SK-N-SH (cell line): Measurements from ENCODE around the gene MEGF10. TPM values are rescaled to one million over a fixed set of nuclear protein-coding genes. Genes with fewer than 3 reads are reported as not detected.

Source experiments
- CTCF ChIA-PET: fragments of 300-600, 350-600 bp; formaldehyde crosslinking; extraction: SDS; loops from one replicate; lab custom pipeline; 2021; lab: Yijun Ruan, JAX
- POLR2A ChIA-PET: fragments of 350-600 bp; sonication (Branson Sonifier 250); formaldehyde crosslinking; extraction: SDS; loops from one replicate; lab custom pipeline; 2020; ENCODE audit warnings: antibody characterized with exemption, inconsistent platforms; lab: Yijun Ruan, JAX
- DNase-seq: peaks from one replicate; pipeline ENCODE4 v3.0.0; 2012
- H2AFZ ChIP-seq: fragments of 200-600 bp; sonication (generic); 2 replicates; pipeline ENCODE4 v1.8.1; 2016; ENCODE audit warnings: antibody characterized with exemption, mild to moderate bottlenecking, low read depth
- H3F3A ChIP-seq: fragments of 200-600 bp; sonication (generic); replicated peaks from 2 replicates; pipeline ENCODE3; 2016; ENCODE audit warnings: antibody characterized with exemption, mild to moderate bottlenecking; ENCODE audit not compliant: insufficient read depth
- H3K27ac ChIP-seq, 2 experiments: fragments of 200-500 bp in 1 of 2; fragments of 200-600 bp in 1 of 2; sonication (Bioruptor generic) in 1 of 2; sonication (generic), shearing (Covaris generic) in 1 of 2; 2 replicates each; pipeline versions ENCODE4 v1.5.1 to v1.6.1; 2014 to 2016; ENCODE audit warnings: low read depth in 2 of 2, inconsistent platforms in 1 of 2, low read length in 1 of 2, mild to moderate bottlenecking in 1 of 2, mixed read lengths in 1 of 2
- H3K27me3 ChIP-seq: fragments of 200-600 bp; sonication (generic), shearing (Covaris generic); 2 replicates; pipeline ENCODE4 v1.6.1; 2016; ENCODE audit warnings: mixed run types; ENCODE audit not compliant: insufficient read depth
- H3K36me3 ChIP-seq, 2 experiments: fragments of 200-500 bp in 1 of 2; fragments of 200-600 bp in 1 of 2; sonication (Bioruptor generic) in 1 of 2; sonication (generic) in 1 of 2; replicated peaks in 1 of 2; 2 replicates each; pipeline versions ENCODE3 to v1.5.1; 2014 to 2016; ENCODE audit warnings: low read length in 1 of 2, mild to moderate bottlenecking in 1 of 2; ENCODE audit not compliant: insufficient read depth in 2 of 2, control insufficient read depth in 1 of 2
- H3K4me1 ChIP-seq, 2 experiments: fragments of 200-500 bp in 1 of 2; fragments of 200-600 bp in 1 of 2; sonication (Bioruptor generic) in 1 of 2; sonication (generic), shearing (Covaris generic) in 1 of 2; 2 replicates each; pipeline versions ENCODE4 v1.5.1 to v1.6.1; 2014 to 2016; ENCODE audit warnings: low read depth in 1 of 2, low read length in 1 of 2, mixed run types in 1 of 2; ENCODE audit not compliant: insufficient read depth in 2 of 2, control insufficient read depth in 1 of 2
- H3K4me2 ChIP-seq: fragments of 200-600 bp; sonication (generic), shearing (Covaris generic); 2 replicates; pipeline ENCODE4 v1.6.1; 2017; ENCODE audit warnings: mixed run types
- H3K4me3 ChIP-seq, 2 experiments: fragments of 200-500 bp in 1 of 2; fragments of 200-600 bp in 1 of 2; sonication (Bioruptor generic) in 1 of 2; sonication (generic), shearing (Covaris generic) in 1 of 2; 2 replicates each; pipeline versions ENCODE4 v1.5.1 to v1.8.1; 2014 to 2016; ENCODE audit warnings: low read depth in 2 of 2, inconsistent platforms in 1 of 2, low read length in 1 of 2, mild to moderate bottlenecking in 1 of 2, mixed read lengths in 1 of 2, moderate library complexity in 1 of 2
- H3K79me2 ChIP-seq: fragments of 200-600 bp; sonication (generic); 2 replicates; pipeline ENCODE4 v1.8.1; 2017; ENCODE audit warnings: mild to moderate bottlenecking; ENCODE audit not compliant: insufficient read depth
- H3K9ac ChIP-seq: fragments of 200-600 bp; sonication (generic); 2 replicates; pipeline ENCODE4 v1.6.1; 2017; ENCODE audit warnings: mixed run types
- H3K9me2 ChIP-seq: fragments of 200-600 bp; sonication (generic); 2 replicates; pipeline ENCODE4 v1.6.1; 2017; ENCODE audit warnings: mixed run types
- H3K9me3 ChIP-seq: fragments of 200-600 bp; sonication (generic); 2 replicates; pipeline ENCODE4 v1.6.1; 2017; ENCODE audit warnings: mixed run types, mild to moderate bottlenecking, moderate library complexity
- H4K20me1 ChIP-seq: fragments of 200-600 bp; sonication (generic); 2 replicates; pipeline ENCODE4 v1.6.1; 2017; ENCODE audit warnings: mild to moderate bottlenecking, mixed run types; ENCODE audit not compliant: insufficient read depth
- CHD2 ChIP-seq: fragments of 150-350 bp; IDR thresholded peaks from 2 replicates; pipeline ENCODE4 v1.6.1; 2018; ENCODE audit warnings: low read length; ENCODE audit not compliant: partially characterized antibody
- EP300 ChIP-seq, 2 experiments: IDR thresholded peaks; 2 replicates each; pipeline versions ENCODE4 v1.4.0 to v1.6.1; 2012; ENCODE audit warnings: borderline replicate concordance in 1 of 2, low read depth in 1 of 2, low read length in 1 of 2
- FOXJ3 ChIP-seq: sonication (generic); formaldehyde crosslinking; IDR thresholded peaks from 2 replicates; pipeline ENCODE4 v1.5.1; 2020; ENCODE audit warnings: mild to moderate bottlenecking, missing genetic modification reagents
- GATA2 ChIP-seq: sonication (generic); formaldehyde crosslinking; IDR thresholded peaks from 2 replicates; pipeline ENCODE4 v1.5.0; 2020; ENCODE audit warnings: mild to moderate bottlenecking, missing genetic modification reagents
- POLR2AphosphoS5 ChIP-seq: IDR thresholded peaks from 2 replicates; pipeline ENCODE4 v1.6.1; 2012; ENCODE audit warnings: low read depth, low read length
- SIN3A ChIP-seq: IDR thresholded peaks from 2 replicates; pipeline ENCODE4 v1.6.1; 2012; ENCODE audit warnings: low read depth, mild to moderate bottlenecking, low read length, moderate library complexity, borderline replicate concordance
- SMC3 ChIP-seq: IDR thresholded peaks from 2 replicates; pipeline ENCODE4 v1.6.1; 2012; ENCODE audit warnings: low read depth, low read length, improper control_type of control experiment
- TAF1 ChIP-seq: IDR thresholded peaks from 2 replicates; pipeline ENCODE4 v1.6.1; 2012; ENCODE audit warnings: low read depth, mild to moderate bottlenecking, low read length, moderate library complexity, borderline replicate concordance
- YY1 ChIP-seq: IDR thresholded peaks from 2 replicates; pipeline ENCODE4 v1.4.0; 2012; ENCODE audit warnings: low read depth, mild to moderate bottlenecking
- WGBS: methylation state at CpG from one replicate; pipeline ENCODE4 v1.1.6; 2017; ENCODE audit warnings: low lambda C conversion rate; 5-methylcytosine and 5-hydroxymethylcytosine counted together
- polyA plus RNA-seq, 3 experiments: library from polyadenylated mRNA; depleted of rRNA; stranded (reverse); fragments of >200 nt; gene quantifications; 2 replicates each; pipeline ENCODE4 v1.2.3, GENCODE V29; 2012
- TF ChIP-seq, protein P1 (sequence below): IDR thresholded peaks from 2 replicates; pipeline ENCODE4 v1.4.0; 2012; ENCODE audit warnings: low read depth, borderline replicate concordance
- TF ChIP-seq, protein P2 (sequence below): fragments of 150-350 bp; IDR thresholded peaks from 2 replicates; pipeline ENCODE4 v1.6.1; 2016; ENCODE audit warnings: mild to moderate bottlenecking, low read depth, low read length
- TF ChIP-seq, protein P3 (sequence below): IDR thresholded peaks from 2 replicates; pipeline ENCODE4 v1.4.0; 2012; ENCODE audit warnings: low read depth, borderline replicate concordance
- TF ChIP-seq, protein P4 (sequence below): IDR thresholded peaks from 2 replicates; pipeline ENCODE4; 2012

MEGF10 gene
- polyA plus RNA-seq, 1 of the 3 experiments (the other 2 are of a cell fraction), result 1.1 TPM

DNA sequence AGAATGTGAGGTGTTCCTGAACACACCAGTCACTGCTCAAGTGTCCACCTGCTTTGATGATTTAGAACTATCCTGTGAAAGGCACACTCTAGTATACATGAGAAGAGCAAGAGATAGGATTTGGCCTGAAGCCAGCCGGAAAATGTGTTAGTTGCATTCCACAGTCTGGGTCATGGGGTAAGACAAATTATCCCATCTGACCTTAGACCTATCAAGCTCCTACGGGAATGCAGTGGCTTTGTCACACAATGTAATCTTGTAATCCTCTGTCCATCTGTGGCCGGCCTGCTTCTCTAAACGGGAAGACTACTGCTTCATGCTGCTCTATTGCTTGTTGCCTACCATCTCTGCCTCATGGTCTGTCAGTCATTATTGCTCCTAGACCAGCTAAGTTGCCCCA lies 134.4 kb downstream of the MEGF10 start:
- H4K20me1 ChIP-seq, result no peaks in the 10 kb centered on the region
- no peak overlapping the region for H2AFZ ChIP-seq
- H3K27ac ChIP-seq, result no peak overlapping the region
- no peaks in the 10 kb centered on the region for H3K79me2 ChIP-seq
- no peaks in the 10 kb centered on the region for H3K9me3 ChIP-seq
- no peak overlapping the region for H3K4me2 ChIP-seq
- POLR2A ChIA-PET, result no interaction called here
- H3K4me3 ChIP-seq, result no peak overlapping the region
- no peaks in the 10 kb centered on the region for H3F3A ChIP-seq
- peaks cover 0 to 16% of the 10 kb centered on the region in 2 experiments; a peak in 2 of 4 replicates for H3K4me1 ChIP-seq
- DNase-seq, result no peak
- no peak overlapping the region for H3K9ac ChIP-seq
- CTCF ChIA-PET, result interaction anchor here (1.5 kb wide), 1 partner anchor 16 kb away, joined by 4 read pairs; no protein-coding TSS in a partner anchor
- H3K36me3 ChIP-seq, result no peaks in the 10 kb centered on the region
- TF ChIP-seq TAF1, result no peak
- TF ChIP-seq SIN3A, result no peak
- no peak for TF ChIP-seq CHD2
- no peak for TF ChIP-seq POLR2AphosphoS5
- TF ChIP-seq YY1, result no peak
- TF ChIP-seq, protein P1, sequence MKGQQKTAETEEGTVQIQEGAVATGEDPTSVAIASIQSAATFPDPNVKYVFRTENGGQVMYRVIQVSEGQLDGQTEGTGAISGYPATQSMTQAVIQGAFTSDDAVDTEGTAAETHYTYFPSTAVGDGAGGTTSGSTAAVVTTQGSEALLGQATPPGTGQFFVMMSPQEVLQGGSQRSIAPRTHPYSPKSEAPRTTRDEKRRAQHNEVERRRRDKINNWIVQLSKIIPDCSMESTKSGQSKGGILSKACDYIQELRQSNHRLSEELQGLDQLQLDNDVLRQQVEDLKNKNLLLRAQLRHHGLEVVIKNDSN, result no peak
- TF ChIP-seq, protein P2, sequence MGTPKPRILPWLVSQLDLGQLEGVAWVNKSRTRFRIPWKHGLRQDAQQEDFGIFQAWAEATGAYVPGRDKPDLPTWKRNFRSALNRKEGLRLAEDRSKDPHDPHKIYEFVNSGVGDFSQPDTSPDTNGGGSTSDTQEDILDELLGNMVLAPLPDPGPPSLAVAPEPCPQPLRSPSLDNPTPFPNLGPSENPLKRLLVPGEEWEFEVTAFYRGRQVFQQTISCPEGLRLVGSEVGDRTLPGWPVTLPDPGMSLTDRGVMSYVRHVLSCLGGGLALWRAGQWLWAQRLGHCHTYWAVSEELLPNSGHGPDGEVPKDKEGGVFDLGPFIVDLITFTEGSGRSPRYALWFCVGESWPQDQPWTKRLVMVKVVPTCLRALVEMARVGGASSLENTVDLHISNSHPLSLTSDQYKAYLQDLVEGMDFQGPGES, result no peak
- no peak for TF ChIP-seq EP300 (IDR thresholded peaks at IDR 0.05; ENCODE audit: borderline replicate concordance in 1 of 2, low read depth in 1 of 2, low read length in 1 of 2)
- TF ChIP-seq, protein P3, sequence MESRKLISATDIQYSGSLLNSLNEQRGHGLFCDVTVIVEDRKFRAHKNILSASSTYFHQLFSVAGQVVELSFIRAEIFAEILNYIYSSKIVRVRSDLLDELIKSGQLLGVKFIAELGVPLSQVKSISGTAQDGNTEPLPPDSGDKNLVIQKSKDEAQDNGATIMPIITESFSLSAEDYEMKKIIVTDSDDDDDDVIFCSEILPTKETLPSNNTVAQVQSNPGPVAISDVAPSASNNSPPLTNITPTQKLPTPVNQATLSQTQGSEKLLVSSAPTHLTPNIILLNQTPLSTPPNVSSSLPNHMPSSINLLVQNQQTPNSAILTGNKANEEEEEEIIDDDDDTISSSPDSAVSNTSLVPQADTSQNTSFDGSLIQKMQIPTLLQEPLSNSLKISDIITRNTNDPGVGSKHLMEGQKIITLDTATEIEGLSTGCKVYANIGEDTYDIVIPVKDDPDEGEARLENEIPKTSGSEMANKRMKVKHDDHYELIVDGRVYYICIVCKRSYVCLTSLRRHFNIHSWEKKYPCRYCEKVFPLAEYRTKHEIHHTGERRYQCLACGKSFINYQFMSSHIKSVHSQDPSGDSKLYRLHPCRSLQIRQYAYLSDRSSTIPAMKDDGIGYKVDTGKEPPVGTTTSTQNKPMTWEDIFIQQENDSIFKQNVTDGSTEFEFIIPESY, result no peak
- TF ChIP-seq, protein P4, sequence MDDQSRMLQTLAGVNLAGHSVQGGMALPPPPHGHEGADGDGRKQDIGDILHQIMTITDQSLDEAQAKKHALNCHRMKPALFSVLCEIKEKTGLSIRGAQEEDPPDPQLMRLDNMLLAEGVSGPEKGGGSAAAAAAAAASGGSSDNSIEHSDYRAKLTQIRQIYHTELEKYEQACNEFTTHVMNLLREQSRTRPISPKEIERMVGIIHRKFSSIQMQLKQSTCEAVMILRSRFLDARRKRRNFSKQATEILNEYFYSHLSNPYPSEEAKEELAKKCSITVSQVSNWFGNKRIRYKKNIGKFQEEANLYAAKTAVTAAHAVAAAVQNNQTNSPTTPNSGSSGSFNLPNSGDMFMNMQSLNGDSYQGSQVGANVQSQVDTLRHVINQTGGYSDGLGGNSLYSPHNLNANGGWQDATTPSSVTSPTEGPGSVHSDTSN, result no peak
- TF ChIP-seq SMC3, result no peak
- 82% methylated on average over 4 of the region's 4 CpGs for WGBS
- no peaks in the 10 kb centered on the region for H3K27me3 ChIP-seq
- H3K9me2 ChIP-seq, result no peaks in the 10 kb centered on the region

DNA sequence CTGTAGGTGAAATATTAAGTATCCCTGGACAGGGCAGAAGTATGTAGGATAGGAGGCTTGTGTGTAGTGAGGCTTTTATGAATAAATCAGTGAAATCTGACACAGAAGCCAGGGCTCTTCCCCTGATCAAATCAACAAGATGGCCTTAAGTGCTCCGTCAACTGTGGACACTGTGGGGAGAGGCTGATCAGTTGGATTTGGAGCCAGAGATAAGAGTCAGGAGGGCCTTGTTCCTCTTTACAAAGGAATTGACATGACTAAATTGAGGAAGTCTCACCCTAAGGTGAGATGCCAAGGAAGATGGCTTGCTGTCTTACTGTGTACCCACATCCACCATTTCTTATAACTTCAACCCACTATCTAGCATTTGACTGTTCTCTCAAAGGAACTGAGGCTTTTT lies 135.3 kb downstream of the MEGF10 start:
- Histone ChIP-seq H3K27ac (peak overlapping the region in 1 of 2 experiments; percentile 43; a peak in 1 of 4 replicates), H3K4me1 (peaks cover 0 to 16% of the 10 kb centered on the region in 2 experiments; a peak in 2 of 4 replicates), H3K9me3 (no peaks in the 10 kb centered on the region), H3K36me3 (no peaks in the 10 kb centered on the region), H3K9me2 (no peaks in the 10 kb centered on the region), H3F3A (no peaks in the 10 kb centered on the region), H3K27me3 (no peaks in the 10 kb centered on the region), H2AFZ (no peak overlapping the region), H3K4me2 (no peak overlapping the region), H3K4me3 (no peak overlapping the region), H4K20me1 (no peaks in the 10 kb centered on the region), H3K79me2 (no peaks in the 10 kb centered on the region), H3K9ac (no peak overlapping the region)
- DNase-seq, result peak; percentile 36
- TF ChIP-seq FOXJ3, result no peak
- TF ChIP-seq GATA2 (CRISPR knock-in tag), result peak; percentile 65
- WGBS, result 92% methylated on average over 1 of the region's 1 CpG
- ChIA-PET CTCF (no interaction called here), POLR2A (no interaction called here)
